Transverse colon (tissue), 4 donors: Measurements from ENCODE around the gene WNT9A. TPM values are rescaled to one million over a fixed set of nuclear protein-coding genes. Genes with fewer than 3 reads are reported as not detected.

Source experiments
- DNase-seq: peaks from one replicate; pipeline ENCODE4 v3.0.0-alpha.2; 2019
- H3K27ac ChIP-seq, 4 donors: fragments of 200-600 bp; sonication (generic); 2 replicates each; pipeline ENCODE4 v1.5.1; 2016 to 2018; ENCODE audit warnings: inconsistent platforms in 4 of 4
- H3K27me3 ChIP-seq: fragments of 200-600 bp; sonication (generic); 2 replicates; pipeline ENCODE4 v1.5.1; 2017; ENCODE audit warnings: inconsistent platforms
- H3K36me3 ChIP-seq, 4 donors: fragments of 200-600 bp; sonication (generic); 2 replicates each; pipeline ENCODE4 v1.5.1; 2017 to 2019; ENCODE audit warnings: inconsistent platforms in 4 of 4
- H3K4me1 ChIP-seq, 4 donors: fragments of 200-600 bp; sonication (generic); 2 replicates each; pipeline ENCODE4 v1.5.1; 2017 to 2020; ENCODE audit warnings: inconsistent platforms in 4 of 4
- H3K4me3 ChIP-seq, 4 donors: fragments of 200-600 bp; sonication (generic); 1 replicate in 1 of 4; 2 replicates in 3 of 4; pipeline versions ENCODE4 v1.5.1 to v1.6.1; 2017 to 2019; ENCODE audit warnings: inconsistent platforms in 4 of 4
- H3K9me3 ChIP-seq, 2 donors: fragments of 200-600 bp; sonication (generic); 2 replicates each; pipeline ENCODE4 v1.5.1; 2017 to 2019; ENCODE audit warnings: inconsistent platforms in 2 of 2
- CTCF ChIP-seq, 5 experiments: fragments of 200-600 bp in 3 of 5; fragments of 450-650 bp in 2 of 5; sonication (generic) in 3 of 5; IDR thresholded peaks; 1 replicate in 2 of 5; 2 replicates in 3 of 5; pipeline ENCODE4 v1.5.1; 2016 to 2017; ENCODE audit warnings: antibody characterized with exemption in 5 of 5, inconsistent platforms in 3 of 5, mild to moderate bottlenecking in 2 of 5, moderate library complexity in 1 of 5
- EP300 ChIP-seq: sonication (generic); formaldehyde crosslinking; IDR thresholded peaks from one replicate; pipeline ENCODE4 v1.6.1; 2017; ENCODE audit warnings: antibody characterized with exemption, low read depth
- POLR2A ChIP-seq: fragments of 450-650 bp; IDR thresholded peaks from one replicate; pipeline ENCODE4 v1.6.1; 2016; ENCODE audit warnings: antibody characterized with exemption, mild to moderate bottlenecking, moderate library complexity
- POLR2AphosphoS5 ChIP-seq, 3 donors: sonication (generic); formaldehyde crosslinking; IDR thresholded peaks; one replicate each; pipeline ENCODE4 v1.6.1; 2016; ENCODE audit warnings: antibody characterized with exemption in 3 of 3
- WGBS, 2 donors: methylation state at CpG; one replicate each; pipeline ENCODE4 v1.1.5; 2018; ENCODE audit warnings: low coverage in 1 of 2; 5-methylcytosine and 5-hydroxymethylcytosine counted together
- in situ Hi-C, 4 donors: fragments of 200-750 bp; cut with MboI; loops; one replicate each; pipeline versions ENCODE4 v1.15.0 to v1.15.1; 2017; ENCODE audit warnings: low sequenced_read_pairs in 3 of 4, low pct_ligation_motif_present in 1 of 4, low pct_unique_long_range_greater_than_20kb in 1 of 4
- intact Hi-C: fragments of 100-400 bp; cut with DNase I; formaldehyde crosslinking; loops from one replicate; pipeline ENCODE4 v1.15.1; 2023; ENCODE audit warnings: low total_unique reads
- total RNA-seq, 4 donors: library from RNA; depleted of rRNA; stranded (reverse); fragments of >200 nt; gene quantifications; one replicate each; pipeline ENCODE4 v1.1.0, GENCODE V29; 2016

The WNT9A gene
- total RNA-seq, 4 donors from 2014 or later = 1.2 to 4.0 (median 1.8) TPM

GRCh38 chr1:227951624-227952373, 4.1 kb upstream of the WNT9A start:
- H3K27me3 ChIP-seq = peaks cover 65% of the 10 kb centered on the region
- H3K4me1 ChIP-seq = peaks cover 0 to 19% (median 17%) of the 10 kb centered on the region in 4 donors
- no peak overlapping the region for H3K4me3 ChIP-seq
- in situ Hi-C loops = loop anchor here in 3 of 4 donors (10.0 kb wide), 2 partner anchors 187 to 467 kb away; no protein-coding TSS in a partner anchor
- no peak for DNase-seq
- TF ChIP-seq POLR2A (no peak), EP300 (no peak), POLR2AphosphoS5 (IDR thresholded peaks at IDR 0.05) (no peak), CTCF (IDR thresholded peaks at IDR 0.05) (no peak)
- WGBS, 2 donors = 77 to 81% methylated on average over 3 to 9 of the region's 9 CpGs
- intact Hi-C loops = loop anchor here (10.0 kb wide), 1 partner anchor 467 kb away; no protein-coding TSS in a partner anchor
- H3K36me3 ChIP-seq = no peaks in the 10 kb centered on the region
- no peak overlapping the region for H3K27ac ChIP-seq
- H3K9me3 ChIP-seq = no peaks in the 10 kb centered on the region

GRCh38 chr1:227950735-227951346, 3.1 kb upstream of the WNT9A start:
- H3K36me3 ChIP-seq = no peaks in the 10 kb centered on the region
- H3K4me1 ChIP-seq = peaks cover 7 to 29% (median 26%) of the 10 kb centered on the region in 4 donors
- H3K9me3 ChIP-seq = no peaks in the 10 kb centered on the region
- WGBS, 2 donors = 80% methylated on average over 1 to 8 of the region's 8 CpGs
- no peak for DNase-seq
- no peak overlapping the region for H3K4me3 ChIP-seq
- intact Hi-C loops = loop anchor here (10.0 kb wide), 1 partner anchor 466 kb away; no protein-coding TSS in a partner anchor
- peaks cover 58% of the 10 kb centered on the region for H3K27me3 ChIP-seq
- no peak for TF ChIP-seq EP300
- no peak for TF ChIP-seq CTCF (IDR thresholded peaks at IDR 0.05)
- TF ChIP-seq POLR2AphosphoS5 (IDR thresholded peaks at IDR 0.05) = no peak
- no peak for TF ChIP-seq POLR2A
- no peak overlapping the region for H3K27ac ChIP-seq
- in situ Hi-C loops = loop anchor here in 3 of 4 donors (10.0 kb wide), 2 partner anchors 186 to 466 kb away; no protein-coding TSS in a partner anchor

- Histone ChIP-seq H3K27me3 (peaks cover 51% of the 10 kb centered on the region), H3K36me3 (no peaks in the 10 kb centered on the region), H3K27ac (no peak overlapping the region), H3K4me1 (peaks cover 13 to 36% (median 33%) of the 10 kb centered on the region in 4 donors), H3K4me3 (no peak overlapping the region), H3K9me3 (no peaks in the 10 kb centered on the region)
- DNase-seq = no peak
- in situ Hi-C loops = loop anchor here (10.0 to 25.0 kb wide), 3 partner anchors 185 to 465 kb away; no protein-coding TSS in a partner anchor
- intact Hi-C loops = loop anchor here (10.0 kb wide), 2 partner anchors 65 to 465 kb away; no protein-coding TSS in a partner anchor
- WGBS, 2 donors = 82% methylated on average over 10 of the region's 13 CpGs; no CpG with 5 or more reads in 1 of the 2 donors
- TF ChIP-seq POLR2A = no peak
- TF ChIP-seq EP300 = no peak
- TF ChIP-seq POLR2AphosphoS5 (IDR thresholded peaks at IDR 0.05) = no peak
- no peak for TF ChIP-seq CTCF (IDR thresholded peaks at IDR 0.05)
Observed at GRCh38 chr1:227949954-227950734, 2.4 kb upstream of the WNT9A start.
